NCI-H1105 (cell line): Measurements from ENCODE around the gene MAD1L1.

Experiments used
- DNase-seq: peaks from one replicate; lab custom pipeline; 2025; lab: John Stamatoyannopoulos, UW

The MAD1L1 gene

GRCh38 chr7:2030475-2031450, 202.0 kb downstream of the MAD1L1 start:
- DNase-seq = no peak

GRCh38 chr7:2029936-2030335, 202.8 kb downstream of the MAD1L1 start:
- no peak for DNase-seq

- DNase-seq = no peak
Measured at GRCh38 chr7:2029211-2029905, 203.4 kb downstream of the MAD1L1 start.

GRCh38 chr7:2028733-2029132, 204.0 kb downstream of the MAD1L1 start:
- DNase-seq = no peak

GRCh38 chr7:2025188-2025587, 207.6 kb downstream of the MAD1L1 start:
- DNase-seq = no peak

- DNase-seq = no peak
Measured at GRCh38 chr7:2024567-2024918, 208.2 kb downstream of the MAD1L1 start.

- DNase-seq = no peak
Measured at GRCh38 chr7:2023877-2024566, 208.7 kb downstream of the MAD1L1 start.

GRCh38 chr7:2022737-2023250, 210.0 kb downstream of the MAD1L1 start:
- DNase-seq = no peak

GRCh38 chr7:2022021-2022409, 210.7 kb downstream of the MAD1L1 start:
- DNase-seq = no peak

- no peak for DNase-seq
Measured at GRCh38 chr7:2019711-2020511, 212.8 kb downstream of the MAD1L1 start.

- no peak for DNase-seq
Measured at GRCh38 chr7:2019461-2019710, 213.4 kb downstream of the MAD1L1 start.

- DNase-seq = no peak
Measured at GRCh38 chr7:2018569-2019460, 213.9 kb downstream of the MAD1L1 start.

GRCh38 chr7:2017914-2018568, 214.7 kb downstream of the MAD1L1 start:
- DNase-seq = no peak

GRCh38 chr7:2017481-2017891, 215.3 kb downstream of the MAD1L1 start:
- DNase-seq = no peak

GRCh38 chr7:2016761-2017480, 215.8 kb downstream of the MAD1L1 start:
- no peak for DNase-seq

GRCh38 chr7:2016021-2016631, 216.6 kb downstream of the MAD1L1 start:
- no peak for DNase-seq

GRCh38 chr7:2015251-2015871, 217.4 kb downstream of the MAD1L1 start:
- DNase-seq = no peak

- DNase-seq = no peak
Measured at GRCh38 chr7:2014391-2015241, 218.1 kb downstream of the MAD1L1 start.
